ENCODE results near the gene INO80E. TPM values are rescaled to one million over a fixed set of nuclear protein-coding genes. Genes with fewer than 3 reads are reported as not detected.

The INO80E gene
- total RNA-seq, 3 donors from 2014 or later (not counting 1 experiment from before 2014, with no cell fraction given), result 75.0 to 107 (median 99.5) TPM

DNA sequence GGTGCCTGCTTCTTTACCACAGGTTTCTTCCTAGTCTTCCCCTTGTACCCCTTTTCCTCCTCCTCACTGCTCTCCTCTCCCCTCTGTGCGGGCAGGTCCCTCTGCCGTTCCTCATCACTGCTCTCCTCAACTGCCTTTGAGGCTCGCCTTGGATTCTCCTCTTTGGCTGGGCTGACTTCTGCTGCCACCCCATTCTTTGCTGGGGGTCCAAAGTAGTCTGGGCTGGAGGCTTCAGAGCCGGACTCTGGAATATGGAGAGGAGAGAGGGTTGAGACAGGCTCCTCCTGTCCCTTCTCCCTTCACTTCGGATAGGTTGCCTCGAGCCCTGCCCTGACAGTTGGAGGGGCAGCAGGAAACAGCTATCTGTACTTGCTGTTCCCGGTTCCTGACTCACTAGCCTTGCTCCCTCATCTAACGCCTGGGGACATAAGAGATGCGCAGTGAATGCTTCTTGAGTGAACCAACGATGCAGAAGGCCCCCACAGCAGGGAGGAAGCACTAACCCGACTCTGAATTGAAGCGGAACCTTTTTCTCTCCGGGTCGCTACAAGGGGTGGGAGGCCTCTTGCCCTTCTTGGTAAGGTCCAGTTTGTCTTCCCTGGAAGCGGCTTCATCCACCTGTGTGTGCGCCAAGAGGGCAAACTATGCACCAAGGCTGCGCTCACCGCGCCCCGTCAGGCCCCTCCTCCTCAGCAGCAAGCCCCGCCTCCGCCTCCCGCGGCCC, 1.3 kb upstream of the INO80E start:
- H3K27me3 Mint-ChIP-seq (ENCODE audit: low read depth in 2 of 2), result no peaks in the 10 kb centered on the region
- peak in 2 of 3 donors; percentile 1 to 4 for ATAC-seq
- H3K4me1 Mint-ChIP-seq, result peaks cover 13 to 39% of the 10 kb centered on the region in 2 donors
- TF ChIP-seq, protein P1, sequence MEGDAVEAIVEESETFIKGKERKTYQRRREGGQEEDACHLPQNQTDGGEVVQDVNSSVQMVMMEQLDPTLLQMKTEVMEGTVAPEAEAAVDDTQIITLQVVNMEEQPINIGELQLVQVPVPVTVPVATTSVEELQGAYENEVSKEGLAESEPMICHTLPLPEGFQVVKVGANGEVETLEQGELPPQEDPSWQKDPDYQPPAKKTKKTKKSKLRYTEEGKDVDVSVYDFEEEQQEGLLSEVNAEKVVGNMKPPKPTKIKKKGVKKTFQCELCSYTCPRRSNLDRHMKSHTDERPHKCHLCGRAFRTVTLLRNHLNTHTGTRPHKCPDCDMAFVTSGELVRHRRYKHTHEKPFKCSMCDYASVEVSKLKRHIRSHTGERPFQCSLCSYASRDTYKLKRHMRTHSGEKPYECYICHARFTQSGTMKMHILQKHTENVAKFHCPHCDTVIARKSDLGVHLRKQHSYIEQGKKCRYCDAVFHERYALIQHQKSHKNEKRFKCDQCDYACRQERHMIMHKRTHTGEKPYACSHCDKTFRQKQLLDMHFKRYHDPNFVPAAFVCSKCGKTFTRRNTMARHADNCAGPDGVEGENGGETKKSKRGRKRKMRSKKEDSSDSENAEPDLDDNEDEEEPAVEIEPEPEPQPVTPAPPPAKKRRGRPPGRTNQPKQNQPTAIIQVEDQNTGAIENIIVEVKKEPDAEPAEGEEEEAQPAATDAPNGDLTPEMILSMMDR (IDR thresholded peaks at IDR 0.05), result no peak
- intact Hi-C loops (cut with micrococcal nuclease), result no loop called here
- WGBS (ENCODE audit: insufficient coverage), result 14% methylated on average over 24 of the region's 24 CpGs
- Histone ChIP-seq H3K36me3 (ENCODE audit: control insufficient read depth, insufficient read depth, low read length) (peaks cover 13% of the 10 kb centered on the region), H3K9me3 (ENCODE audit: control insufficient read depth, insufficient read depth, low read length) (no peaks in the 10 kb centered on the region), H3K27ac (ENCODE audit: low read length) (peak overlapping the region; percentile 98), H3K4me1 (ENCODE audit: control insufficient read depth, insufficient read depth, low read length) (peaks cover 20% of the 10 kb centered on the region), H3K4me3 (ENCODE audit: low read length) (peak overlapping the region; percentile 96), H3K27me3 (ENCODE audit: control insufficient read depth, insufficient read depth, low read length) (no peaks in the 10 kb centered on the region)
- peak overlapping the region; percentile 99 for H3K4me3 Mint-ChIP-seq
- H3K27ac Mint-ChIP-seq, result peak overlapping the region; percentile 97 to 98
- no peaks in the 10 kb centered on the region for H3K36me3 Mint-ChIP-seq
- DNase-seq, result no peak
- H3K9me3 Mint-ChIP-seq, result no peaks in the 10 kb centered on the region

DNA sequence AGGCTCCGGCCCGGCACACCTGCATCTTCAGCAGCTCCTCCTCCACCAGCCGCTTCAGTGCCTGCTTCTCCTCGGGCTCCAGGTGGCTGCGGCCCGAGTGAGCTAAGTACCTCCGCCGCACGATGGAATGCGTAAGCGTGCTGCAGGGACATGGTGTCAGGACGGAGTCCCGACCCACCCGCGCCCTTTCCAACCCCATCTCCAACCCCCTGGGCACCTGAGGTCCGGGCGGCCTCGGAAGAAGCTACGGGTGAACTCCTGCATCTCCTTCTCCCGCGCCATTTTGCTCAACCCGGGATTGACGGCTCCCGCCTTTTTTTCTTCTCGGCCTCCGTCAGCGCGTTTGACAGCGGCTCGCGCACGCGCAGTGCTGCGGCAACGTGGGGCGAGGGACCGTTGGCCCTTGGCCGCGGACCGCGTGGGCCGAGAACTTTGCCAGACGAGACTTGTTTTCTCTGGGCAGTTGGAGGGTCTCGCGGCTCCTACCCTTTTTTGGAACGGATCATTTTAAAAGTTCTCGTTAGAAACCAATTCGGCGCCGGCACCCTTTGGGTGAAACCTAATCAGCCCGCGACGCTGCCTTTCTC, 624 bp upstream of the INO80E start, which contains the start of gene HIRIP3:
Gene HIRIP3, minus strand, starts transcription at position 294 of the 587 bp plus-strand sequence. Its CDS starts 12 bp downstream, at position 282.
- Mint-ChIP-seq H3K4me1 (peaks cover 13 to 40% of the 10 kb centered on the region in 2 donors), H3K27ac (peak within 1 kb of the TSS; percentile 97 to 98), H3K36me3 (no peaks in the 10 kb centered on the region), H3K4me3 (peak within 1 kb of the TSS; percentile 99), H3K27me3 (ENCODE audit: low read depth in 2 of 2) (no peaks in the 10 kb centered on the region), H3K9me3 (no peaks in the 10 kb centered on the region)
- H3K4me1 ChIP-seq (ENCODE audit: control insufficient read depth, insufficient read depth, low read length), result peaks cover 20% of the 10 kb centered on the region
- no peaks in the 10 kb centered on the region for H3K27me3 ChIP-seq (ENCODE audit: control insufficient read depth, insufficient read depth, low read length)
- DNase-seq (peak; percentile 84 to 92), ATAC-seq (peak; percentile 60 to 78 (median 69))
- peaks cover 14% of the 10 kb centered on the region for H3K36me3 ChIP-seq (ENCODE audit: control insufficient read depth, insufficient read depth, low read length)
- TF ChIP-seq, protein P1 (IDR thresholded peaks at IDR 0.05), result no peak
- intact Hi-C loops (cut with micrococcal nuclease), result no loop called here
- WGBS (ENCODE audit: insufficient coverage), result under 1% methylated on average over 53 of the region's 53 CpGs
- no peaks in the 10 kb centered on the region for H3K9me3 ChIP-seq (ENCODE audit: control insufficient read depth, insufficient read depth, low read length)
- peak within 1 kb of the TSS; percentile 98 for H3K27ac ChIP-seq (ENCODE audit: low read length)
- H3K4me3 ChIP-seq (ENCODE audit: low read length), result peak within 1 kb of the TSS; percentile 96

DNA sequence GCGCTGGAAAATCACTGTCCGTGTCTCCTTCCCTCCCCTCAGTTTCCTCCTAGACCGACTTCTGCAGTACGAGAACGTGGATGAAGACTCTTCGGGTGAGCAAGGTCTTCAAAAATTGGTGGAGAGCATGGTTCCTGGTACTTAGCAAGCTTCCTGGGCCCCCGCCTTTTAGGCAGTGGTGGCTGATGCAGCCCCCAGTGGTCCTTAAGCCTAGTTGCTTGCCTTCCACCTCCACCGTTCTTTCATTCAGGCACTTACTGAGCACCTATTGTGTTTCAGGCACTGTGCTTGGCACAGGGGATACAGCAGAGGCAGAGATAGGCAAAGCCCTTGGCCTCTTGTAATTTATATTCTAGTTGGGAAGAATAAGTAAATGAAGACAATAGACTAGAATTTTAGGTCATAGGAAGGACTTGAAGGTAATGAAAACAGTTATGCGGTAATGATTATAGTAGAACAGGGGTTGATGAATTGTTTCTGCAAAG, 767 bp downstream of the INO80E start:
- Mint-ChIP-seq H3K4me1 (peaks cover 13 to 45% of the 10 kb centered on the region in 2 donors), H3K4me3 (peak overlapping the region; percentile 99), H3K27me3 (ENCODE audit: low read depth in 2 of 2) (no peaks in the 10 kb centered on the region), H3K27ac (peak overlapping the region; percentile 97 to 98), H3K9me3 (no peaks in the 10 kb centered on the region), H3K36me3 (no peaks in the 10 kb centered on the region)
- H3K36me3 ChIP-seq (ENCODE audit: control insufficient read depth, insufficient read depth, low read length), result peaks cover 13% of the 10 kb centered on the region
- TF ChIP-seq, protein P1 (IDR thresholded peaks at IDR 0.05), result no peak
- 27% methylated on average over 9 of the region's 9 CpGs for WGBS (ENCODE audit: insufficient coverage)
- DNase-seq (no peak), ATAC-seq (no peak)
- H3K4me3 ChIP-seq (ENCODE audit: low read length), result peak overlapping the region; percentile 96
- no peaks in the 10 kb centered on the region for H3K9me3 ChIP-seq (ENCODE audit: control insufficient read depth, insufficient read depth, low read length)
- H3K27ac ChIP-seq (ENCODE audit: low read length), result peak overlapping the region; percentile 47
- intact Hi-C loops (cut with micrococcal nuclease), result loop anchor here (1.0 kb wide), 2 partner anchors 24 to 134 kb away; partner anchors contain the start of genes CDIPT and TAOK2
- H3K27me3 ChIP-seq (ENCODE audit: control insufficient read depth, insufficient read depth, low read length), result no peaks in the 10 kb centered on the region
- H3K4me1 ChIP-seq (ENCODE audit: control insufficient read depth, insufficient read depth, low read length), result peaks cover 20% of the 10 kb centered on the region
